Activated B cell treated with CpG ODN at 0.5 μM for 24 hours (primary cell): ENCODE measurements around the gene XIST. TPM values are rescaled to one million over a fixed set of nuclear protein-coding genes. Genes with fewer than 3 reads are reported as not detected.
"Not testable (repeated sequence)": the region's sequence is repeated elsewhere in the genome, so short reads cannot be mapped to it uniquely, and the experiment has no call there.

Source experiments
- ATAC-seq: fragments of 200-7000 bp; cut with Tn5 transposase; one replicate; pipeline ENCODE4 v1.10.0; 2021; ENCODE audit warnings: low read depth, mild to moderate bottlenecking, moderate library complexity
- CTCF ChIA-PET: fragments of 350-600 bp; sonication (Branson Sonifier 250); formaldehyde crosslinking; loops from one replicate; lab custom pipeline; 2021; ENCODE audit warnings: antibody characterized with exemption; lab: Charles Lee
- POLR2A ChIA-PET: fragments of 350-600 bp; sonication (Branson Sonifier 250); formaldehyde crosslinking; loops from one replicate; lab custom pipeline; 2021; ENCODE audit warnings: antibody characterized with exemption; lab: Charles Lee
- DNase-seq: peaks from one replicate; pipeline ENCODE4 v3.0.0; 2022
- H3K27ac Mint-ChIP-seq: one replicate; pipeline ENCODE4 v1.8.0; 2020; ENCODE audit warnings: mixed read lengths
- H3K27me3 Mint-ChIP-seq: one replicate; pipeline ENCODE4 v1.8.0; 2021; ENCODE audit warnings: mixed read lengths
- H3K36me3 Mint-ChIP-seq: one replicate; pipeline ENCODE4 v1.8.0; 2021; ENCODE audit warnings: low read depth, mixed read lengths
- H3K4me1 Mint-ChIP-seq: one replicate; pipeline ENCODE4 v1.8.0; 2021; ENCODE audit warnings: mixed read lengths
- H3K4me3 Mint-ChIP-seq: one replicate; pipeline ENCODE4 v1.8.0; 2020; ENCODE audit warnings: mild to moderate bottlenecking, mixed read lengths
- H3K9me3 Mint-ChIP-seq: one replicate; pipeline ENCODE4 v1.8.0; 2020; ENCODE audit warnings: mixed read lengths
- CTCF ChIP-seq: fragments of 200-600 bp; IDR thresholded peaks from one replicate; pipeline ENCODE4 v1.8.0; 2022; ENCODE audit warnings: antibody characterized with exemption, mild to moderate bottlenecking
- intact Hi-C: fragments of 100-400 bp; cut with micrococcal nuclease; formaldehyde crosslinking; loops from one replicate; pipeline ENCODE4 v1.15.1; 2024
- total RNA-seq: library from RNA; stranded (reverse); gene quantifications from 2 replicates; pipeline ENCODE4 v1.2.3, GENCODE V29; 2022

XIST gene
- not detected in 2 replicates for total RNA-seq

GRCh38 chrX:73852467-73852866 is at the start of gene XIST:
Gene XIST, minus strand, starts transcription at chrX:73852714.
- intact Hi-C loops: no loop called here
- Mint-ChIP-seq H3K4me3 (no peak within 1 kb of the TSS), H3K27ac (no peak within 1 kb of the TSS), H3K9me3 (no peaks in the 10 kb centered on the region), H3K36me3 (no peaks in the 10 kb centered on the region), H3K4me1 (no peaks in the 10 kb centered on the region), H3K27me3 (no peaks in the 10 kb centered on the region)
- TF ChIP-seq CTCF: no peak
- CTCF ChIA-PET: interaction anchor here (1.6 kb wide), 2 partner anchors 163 to 282 kb away, joined by 4 read pairs; no protein-coding TSS in a partner anchor
- POLR2A ChIA-PET: no interaction called here
- no peak for ATAC-seq
- no peak for DNase-seq

- ATAC-seq, intact Hi-C loops, H3K27ac Mint-ChIP-seq, H3K27me3 Mint-ChIP-seq, DNase-seq, H3K36me3 Mint-ChIP-seq, H3K4me1 Mint-ChIP-seq, CTCF ChIA-PET, H3K9me3 Mint-ChIP-seq, POLR2A ChIA-PET, H3K4me3 Mint-ChIP-seq: not testable (repeated sequence)
These were observed 45.8 kb upstream of the XIST start for GRCh38 chrX:73898315-73898714.

- intact Hi-C loops, DNase-seq, H3K9me3 Mint-ChIP-seq, H3K36me3 Mint-ChIP-seq, H3K4me3 Mint-ChIP-seq, POLR2A ChIA-PET, H3K27me3 Mint-ChIP-seq, H3K27ac Mint-ChIP-seq, H3K4me1 Mint-ChIP-seq, ATAC-seq, CTCF ChIA-PET: not testable (repeated sequence)
These were observed 40.1 kb upstream of the XIST start for GRCh38 chrX:73892515-73893090.

- POLR2A ChIA-PET, CTCF ChIA-PET, H3K27ac Mint-ChIP-seq, H3K27me3 Mint-ChIP-seq, H3K4me1 Mint-ChIP-seq, H3K36me3 Mint-ChIP-seq, H3K9me3 Mint-ChIP-seq, DNase-seq, intact Hi-C loops, ATAC-seq, H3K4me3 Mint-ChIP-seq: not testable (repeated sequence)
These were observed 29.7 kb upstream of the XIST start for GRCh38 chrX:73882260-73882659.

GRCh38 chrX:73877687-73878086 is 25.2 kb upstream of the XIST start:
- Mint-ChIP-seq H3K27ac (no peak overlapping the region), H3K4me1 (no peaks in the 10 kb centered on the region), H3K9me3 (peaks cover 5% of the 10 kb centered on the region), H3K36me3 (no peaks in the 10 kb centered on the region), H3K27me3 (no peaks in the 10 kb centered on the region), H3K4me3 (no peak overlapping the region)
- CTCF ChIA-PET: no interaction called here
- POLR2A ChIA-PET: no interaction called here
- no peak for ATAC-seq
- no peak for DNase-seq
- intact Hi-C loops: no loop called here
- no peak for TF ChIP-seq CTCF

GRCh38 chrX:73876911-73877310 is 24.4 kb upstream of the XIST start:
- peaks cover 5% of the 10 kb centered on the region for H3K9me3 Mint-ChIP-seq
- no peak overlapping the region for H3K27ac Mint-ChIP-seq
- H3K4me3 Mint-ChIP-seq: no peak overlapping the region
- no peaks in the 10 kb centered on the region for H3K4me1 Mint-ChIP-seq
- ChIA-PET CTCF (no interaction called here), POLR2A (no interaction called here)
- ATAC-seq: no peak
- intact Hi-C loops: no loop called here
- H3K36me3 Mint-ChIP-seq: no peaks in the 10 kb centered on the region
- no peaks in the 10 kb centered on the region for H3K27me3 Mint-ChIP-seq
- DNase-seq: no peak
- TF ChIP-seq CTCF: no peak

- intact Hi-C loops: no loop called here
- no peak overlapping the region for H3K27ac Mint-ChIP-seq
- no peaks in the 10 kb centered on the region for H3K9me3 Mint-ChIP-seq
- TF ChIP-seq CTCF: no peak
- no peak overlapping the region for H3K4me3 Mint-ChIP-seq
- POLR2A ChIA-PET: no interaction called here
- ATAC-seq: no peak
- DNase-seq: no peak
- H3K36me3 Mint-ChIP-seq: no peaks in the 10 kb centered on the region
- CTCF ChIA-PET: no interaction called here
- no peaks in the 10 kb centered on the region for H3K4me1 Mint-ChIP-seq
- no peaks in the 10 kb centered on the region for H3K27me3 Mint-ChIP-seq
These were observed 16.4 kb upstream of the XIST start for GRCh38 chrX:73868916-73869315.
